Gastrocnemius medialis (tissue), 4 donors: ENCODE results near the gene APLP2.

ENCODE experiments used
- CTCF ChIP-seq, 5 experiments: fragments of 450-650 bp in 3 of 5; fragments of 200-600 bp in 2 of 5; sonication (generic) in 2 of 5; IDR thresholded peaks in 4 of 5; conservative IDR thresholded peaks in 1 of 5; 1 replicate in 4 of 5; 2 replicates in 1 of 5; pipeline ENCODE4 v1.5.1; 2016 to 2019; ENCODE audit warnings: antibody characterized with exemption in 5 of 5, mild to moderate bottlenecking in 3 of 5, moderate library complexity in 3 of 5
- POLR2A ChIP-seq, 2 donors: fragments of 450-650 bp; IDR thresholded peaks; one replicate each; pipeline ENCODE4 v1.6.1; 2017; ENCODE audit warnings: antibody characterized with exemption in 2 of 2, mild to moderate bottlenecking in 2 of 2, moderate library complexity in 2 of 2

- no peak for TF ChIP-seq POLR2A (IDR thresholded peaks at IDR 0.05)
- TF ChIP-seq CTCF (IDR thresholded peaks at IDR 0.05 in 4 of 5, conservative IDR thresholded peaks at IDR 0.05 in 1 of 5): no peak
Observed at GRCh38 chr11:130129922-130130321, 60.2 kb downstream of the APLP2 start.
